Testis (tissue), 3 donors: ENCODE measurements around the gene DCLRE1A. TPM values are rescaled to one million over a fixed set of nuclear protein-coding genes. Genes with fewer than 3 reads are reported as not detected.

Experiments
- DNase-seq: peaks from one replicate; pipeline ENCODE4 v3.0.0-alpha.2; 2019
- H3K27ac ChIP-seq, 2 donors: fragments of 200-600 bp; sonication (generic); one replicate each; pipeline ENCODE4 v1.5.1; 2019
- H3K27me3 ChIP-seq: fragments of 200-600 bp; sonication (generic); one replicate; pipeline ENCODE4 v1.5.1; 2019
- H3K36me3 ChIP-seq: fragments of 200-600 bp; sonication (generic); one replicate; pipeline ENCODE4 v1.5.1; 2017; ENCODE audit warnings: low read depth; ENCODE audit errors: missing control alignments
- H3K4me1 ChIP-seq: fragments of 200-600 bp; sonication (generic); one replicate; pipeline ENCODE4 v1.5.1; 2019
- H3K4me3 ChIP-seq, 2 donors: fragments of 200-600 bp; sonication (generic); one replicate each; pipeline ENCODE4 v1.5.1; 2017 to 2019
- H3K9me3 ChIP-seq: fragments of 200-600 bp; sonication (generic); one replicate; pipeline ENCODE4 v1.5.1; 2017
- CTCF ChIP-seq, 3 experiments: fragments of 450-650 bp in 2 of 3; fragments of 200-600 bp in 1 of 3; sonication (generic) in 1 of 3; IDR thresholded peaks; one replicate each; pipeline ENCODE4 v1.5.1; 2016 to 2019; ENCODE audit warnings: antibody characterized with exemption in 3 of 3, mild to moderate bottlenecking in 2 of 3, moderate library complexity in 1 of 3
- POLR2A ChIP-seq: fragments of 450-650 bp; IDR thresholded peaks from one replicate; pipeline ENCODE4 v1.6.1; 2017; ENCODE audit warnings: antibody characterized with exemption, mild to moderate bottlenecking, moderate library complexity
- WGBS, 2 donors: methylation state at CpG; one replicate each; pipeline ENCODE4 v1.1.5; 2018; 5-methylcytosine and 5-hydroxymethylcytosine counted together
- intact Hi-C: fragments of 100-400 bp; cut with DNase I; formaldehyde crosslinking; loops from one replicate; pipeline ENCODE4 v1.15.1; 2023; ENCODE audit warnings: low total_unique reads
- polyA plus RNA-seq: library from polyadenylated mRNA; stranded (reverse); fragments of 350-450 nt; fragmentation: Illumina TruSeq; extraction: RNeasy Lipid Tissue Mini Kit (QIAGEN cat#74804); gene quantifications from one replicate; pipeline ENCODE4 v1.2.3, GENCODE V29; 2014; ENCODE audit warnings: low read depth, low replicate concordance; ENCODE audit not compliant: insufficient read depth
- total RNA-seq, 2 donors: library from RNA; depleted of rRNA; stranded (reverse); fragments of >200 nt; gene quantifications; one replicate each; pipeline ENCODE4 v1.2.3, GENCODE V29; 2016

Gene DCLRE1A
- total and polyA plus RNA-seq, 3 donors from 2014 or later: 7.2 to 9.5 (median 8.9) TPM

GRCh38 chr10:113875212-113875611 is 21.3 kb upstream of the DCLRE1A start:
- Histone ChIP-seq H3K4me3 (no peak overlapping the region), H3K9me3 (no peaks in the 10 kb centered on the region), H3K36me3 (no peaks in the 10 kb centered on the region), H3K27me3 (no peaks in the 10 kb centered on the region), H3K4me1 (peaks cover 4% of the 10 kb centered on the region), H3K27ac (no peak overlapping the region)
- no peak for TF ChIP-seq CTCF (IDR thresholded peaks at IDR 0.05)
- no peak for TF ChIP-seq POLR2A
- WGBS, 2 donors: 95 to 100% methylated on average over 1 of the region's 1 CpG
- intact Hi-C loops: no loop called here
- DNase-seq: no peak

- H3K36me3 ChIP-seq: no peaks in the 10 kb centered on the region
- H3K27me3 ChIP-seq: no peaks in the 10 kb centered on the region
- intact Hi-C loops: no loop called here
- DNase-seq: no peak
- no peak overlapping the region for H3K4me3 ChIP-seq
- H3K4me1 ChIP-seq: no peaks in the 10 kb centered on the region
- 90 to 97% methylated on average over 3 of the region's 3 CpGs for WGBS, 2 donors
- no peak overlapping the region for H3K27ac ChIP-seq
- TF ChIP-seq CTCF (IDR thresholded peaks at IDR 0.05): no peak
- no peak for TF ChIP-seq POLR2A
- H3K9me3 ChIP-seq: no peaks in the 10 kb centered on the region
These were observed 18.5 kb upstream of the DCLRE1A start for GRCh38 chr10:113872139-113873030.

GRCh38 chr10:113869789-113870188 is 15.9 kb upstream of the DCLRE1A start:
- Histone ChIP-seq H3K9me3 (no peaks in the 10 kb centered on the region), H3K27ac (no peak overlapping the region), H3K27me3 (no peaks in the 10 kb centered on the region), H3K36me3 (no peaks in the 10 kb centered on the region), H3K4me1 (no peaks in the 10 kb centered on the region), H3K4me3 (no peak overlapping the region)
- no peak for DNase-seq
- intact Hi-C loops: no loop called here
- 90 to 96% methylated on average over 2 of the region's 2 CpGs for WGBS, 2 donors
- no peak for TF ChIP-seq POLR2A
- TF ChIP-seq CTCF (IDR thresholded peaks at IDR 0.05): no peak

GRCh38 chr10:113867904-113868303 is 14.0 kb upstream of the DCLRE1A start:
- intact Hi-C loops: no loop called here
- 94 to 99% methylated on average over 4 of the region's 4 CpGs for WGBS, 2 donors
- H3K36me3 ChIP-seq: no peaks in the 10 kb centered on the region
- H3K4me1 ChIP-seq: no peaks in the 10 kb centered on the region
- TF ChIP-seq POLR2A (no peak), CTCF (IDR thresholded peaks at IDR 0.05) (no peak)
- H3K27ac ChIP-seq: no peak overlapping the region
- no peaks in the 10 kb centered on the region for H3K9me3 ChIP-seq
- H3K4me3 ChIP-seq: no peak overlapping the region
- DNase-seq: no peak
- no peaks in the 10 kb centered on the region for H3K27me3 ChIP-seq
